GM23248 (cell line): ENCODE data around the gene SNRNP35. TPM values are rescaled to one million over a fixed set of nuclear protein-coding genes. Genes with fewer than 3 reads are reported as not detected.
"Not testable (repeated sequence)": the region's sequence is repeated elsewhere in the genome, so short reads cannot be mapped to it uniquely, and the experiment has no call there.

Source experiments
- DNase-seq: peaks from one replicate; pipeline ENCODE4 v3.0.0-alpha.2; 2015
- H2AFZ ChIP-seq: fragments of 200-600 bp; sonication (generic); 2 replicates; pipeline ENCODE4 v1.6.1; 2016; ENCODE audit warnings: antibody characterized with exemption
- H3F3A ChIP-seq: fragments of 200-600 bp; sonication (generic); 2 replicates; pipeline ENCODE4 v1.6.1; 2016; ENCODE audit warnings: mild to moderate bottlenecking, antibody characterized with exemption, mixed run types; ENCODE audit not compliant: insufficient read depth
- H3K27ac ChIP-seq: fragments of 200-600 bp; sonication (generic); 2 replicates; pipeline ENCODE4 v1.5.1; 2016; ENCODE audit warnings: mild to moderate bottlenecking
- H3K27me3 ChIP-seq: fragments of 200-600 bp; sonication (generic); replicated peaks from 2 replicates; pipeline ENCODE4 v1.6.1; 2016; ENCODE audit warnings: mild to moderate bottlenecking; ENCODE audit not compliant: insufficient read depth
- H3K36me3 ChIP-seq: fragments of 200-600 bp; sonication (generic); 2 replicates; pipeline ENCODE4 v1.6.1; 2016; ENCODE audit warnings: low read depth, mild to moderate bottlenecking
- H3K4me1 ChIP-seq: fragments of 200-600 bp; sonication (generic); 2 replicates; pipeline ENCODE4 v1.6.1; 2016; ENCODE audit warnings: mild to moderate bottlenecking; ENCODE audit not compliant: insufficient read depth
- H3K4me2 ChIP-seq: fragments of 200-600 bp; sonication (generic); one replicate; pipeline ENCODE4 v1.6.1; 2016; ENCODE audit warnings: mild to moderate bottlenecking; ENCODE audit not compliant: unreplicated experiment
- H3K4me3 ChIP-seq: fragments of 200-600 bp; sonication (generic); 2 replicates; pipeline ENCODE4 v1.5.1; 2016; ENCODE audit warnings: mild to moderate bottlenecking
- H3K79me2 ChIP-seq: fragments of 200-600 bp; sonication (generic); 2 replicates; pipeline ENCODE4 v1.6.1; 2016; ENCODE audit warnings: mild to moderate bottlenecking; ENCODE audit not compliant: insufficient read depth
- H3K9ac ChIP-seq: fragments of 200-600 bp; sonication (generic); 2 replicates; pipeline ENCODE4 v1.6.1; 2016; ENCODE audit warnings: mild to moderate bottlenecking
- H3K9me2 ChIP-seq: fragments of 200-600 bp; sonication (generic); 2 replicates; pipeline ENCODE4 v1.6.1; 2016; ENCODE audit warnings: mixed run types, mild to moderate bottlenecking, moderate library complexity; ENCODE audit not compliant: insufficient read depth
- H3K9me3 ChIP-seq: fragments of 200-600 bp; sonication (generic); one replicate; pipeline ENCODE4 v1.6.1; 2017; ENCODE audit warnings: low read depth
- H4K20me1 ChIP-seq: fragments of 200-600 bp; sonication (generic); 2 replicates; pipeline ENCODE4 v1.6.0; 2016; ENCODE audit not compliant: insufficient read depth
- EZH2 ChIP-seq: fragments of 200-600 bp; sonication (generic); IDR thresholded peaks from 2 replicates; pipeline ENCODE4 v1.6.1; 2018; ENCODE audit warnings: antibody characterized with exemption, mild to moderate bottlenecking; ENCODE audit not compliant: insufficient read depth, poor library complexity, severe bottlenecking
- EZH2phosphoT487 ChIP-seq: fragments of 200-600 bp; sonication (generic); IDR thresholded peaks from 2 replicates; pipeline ENCODE4 v1.6.1; 2018; ENCODE audit warnings: antibody characterized with exemption, moderate library complexity, mild to moderate bottlenecking, low read depth; ENCODE audit not compliant: insufficient read depth
- WGBS, 2 experiments: methylation state at CpG; one replicate each; pipeline ENCODE4 v1.1.6; 2015 to 2017; ENCODE audit warnings: low lambda C conversion rate in 2 of 2, low coverage in 1 of 2; ENCODE audit errors: missing lambda C conversion rate in 2 of 2; 5-methylcytosine and 5-hydroxymethylcytosine counted together
- in situ Hi-C: fragments of 300-500 bp; cut with MboI; formaldehyde crosslinking; loops from 2 replicates; pipeline ENCODE4 v1.15.0; 2020
- polyA plus RNA-seq: library from polyadenylated mRNA; unstranded; fragments of >200 nt; fragmentation: Nextera tagmentation; extraction: Ambion mirVana; gene quantifications from 2 replicates; pipeline ENCODE4 v1.2.1, GENCODE V29; 2016
- small RNA-seq: library from RNA; depleted of rRNA; stranded (forward); fragments of <200 nt; gene quantifications from one replicate; pipeline ENCODE3, GENCODE V24; 2014; ENCODE audit warnings: low read depth, low replicate concordance
- total RNA-seq: library from RNA; depleted of rRNA; stranded (reverse); fragments of >200 nt; shearing (Covaris generic); gene quantifications from 2 replicates; pipeline ENCODE4 v1.2.3, GENCODE V29; 2014; rRNA removed

The SNRNP35 gene
- total and polyA plus RNA-seq, 2 experiments from 2014 or later = 9.8 to 17.6 TPM

- Histone ChIP-seq H3K4me1 (peaks cover 3% of the 10 kb centered on the region), H2AFZ (no peak overlapping the region), H3F3A (no peaks in the 10 kb centered on the region; the same call in 1 of the 2 replicates), H4K20me1 (no peaks in the 10 kb centered on the region), H3K79me2 (peaks cover 3% of the 10 kb centered on the region; the same call in 1 of the 2 replicates), H3K36me3 (peaks cover 25% of the 10 kb centered on the region), H3K27ac (no peak overlapping the region), H3K27me3 (no peaks in the 10 kb centered on the region), H3K9me2 (no peaks in the 10 kb centered on the region), H3K9ac (no peak overlapping the region), H3K9me3 (no peaks in the 10 kb centered on the region), H3K4me3 (no peak overlapping the region), H3K4me2 (no peak overlapping the region)
- in situ Hi-C loops = no loop called here
- 91 to 92% methylated on average over 13 of the region's 13 CpGs for WGBS, 2 experiments
- TF ChIP-seq EZH2 (no peak), EZH2phosphoT487 (no peak)
- no peak for DNase-seq
Measured at GRCh38 chr12:123513805-123514204, 55.9 kb downstream of the SNRNP35 start.

- peaks cover 25% of the 10 kb centered on the region for H3K36me3 ChIP-seq
- not testable (repeated sequence) for H3K27me3 ChIP-seq
Measured at GRCh38 chr12:123514582-123515221, 56.8 kb downstream of the SNRNP35 start.

GRCh38 chr12:123516216-123516780 lies 58.4 kb downstream of the SNRNP35 start:
- H2AFZ ChIP-seq = no peak overlapping the region
- no peaks in the 10 kb centered on the region for H3K9me2 ChIP-seq
- H3K9me3 ChIP-seq = no peaks in the 10 kb centered on the region
- H3K4me1 ChIP-seq = peaks cover 16% of the 10 kb centered on the region
- peaks cover 4% of the 10 kb centered on the region; the same call in 1 of the 2 replicates for H3K79me2 ChIP-seq
- peaks cover 3% of the 10 kb centered on the region for H3F3A ChIP-seq
- no peak overlapping the region for H3K27ac ChIP-seq
- in situ Hi-C loops = no loop called here
- WGBS, 2 experiments = 84 to 85% methylated on average over 11 of the region's 11 CpGs
- no peaks in the 10 kb centered on the region for H3K27me3 ChIP-seq
- no peak overlapping the region for H3K4me3 ChIP-seq
- TF ChIP-seq EZH2phosphoT487 (no peak), EZH2 (no peak)
- H3K9ac ChIP-seq = no peak overlapping the region
- H4K20me1 ChIP-seq = no peaks in the 10 kb centered on the region; the same call in 1 of the 2 replicates
- H3K36me3 ChIP-seq = peaks cover 25% of the 10 kb centered on the region
- H3K4me2 ChIP-seq = no peak overlapping the region
- DNase-seq = no peak

More at GRCh38 chr12:123514582-123515221, 56.8 kb downstream of the SNRNP35 start:
- H4K20me1 ChIP-seq, in situ Hi-C loops, H3K27ac ChIP-seq, H3K4me2 ChIP-seq, DNase-seq, H3K79me2 ChIP-seq, H3K4me3 ChIP-seq, H2AFZ ChIP-seq, H3K9ac ChIP-seq, H3K9me3 ChIP-seq, H3F3A ChIP-seq, H3K9me2 ChIP-seq: not testable (repeated sequence)
- 96 to 100% methylated on average over 1 of the region's 1 CpG for WGBS, 2 experiments
- peaks cover 12% of the 10 kb centered on the region for H3K4me1 ChIP-seq

Small RNA genes lying within 50 kb of the gene (small RNA-seq; reads per million reads assigned to genes)
- not detected for gene AC145423.2

Other genes starting within 250 kb of the SNRNP35 start
- 26.6 and 51.6 TPM in 2 replicates for gene MPHOSPH9, start 225.0 kb upstream of the SNRNP35 start, total RNA-seq
- 11.3 and 18.0 TPM in 2 replicates for gene MPHOSPH9, start 225.0 kb upstream of the SNRNP35 start, polyA plus RNA-seq
- 3.7 and 7.5 TPM in 2 replicates for gene MTRFR, start 224.7 kb upstream of the SNRNP35 start, total RNA-seq
- 21.3 and 22.9 TPM in 2 replicates for gene MTRFR, start 224.7 kb upstream of the SNRNP35 start, polyA plus RNA-seq
- gene CDK2AP1, start 186.3 kb upstream of the SNRNP35 start, total RNA-seq = 425 and 481 TPM in 2 replicates
- 91.0 and 95.0 TPM in 2 replicates for gene CDK2AP1, start 186.3 kb upstream of the SNRNP35 start, polyA plus RNA-seq
- gene SBNO1, start 93.3 kb upstream of the SNRNP35 start, total RNA-seq = 17.6 and 19.1 TPM in 2 replicates
- 22.4 and 23.6 TPM in 2 replicates for gene SBNO1, start 93.3 kb upstream of the SNRNP35 start, polyA plus RNA-seq
- gene KMT5A, start 74.0 kb upstream of the SNRNP35 start, total RNA-seq = 53.6 and 78.6 TPM in 2 replicates
- gene KMT5A, start 74.0 kb upstream of the SNRNP35 start, polyA plus RNA-seq = 20.6 and 21.3 TPM in 2 replicates
- gene RILPL2, start 21.5 kb upstream of the SNRNP35 start, total RNA-seq = 2.5 and 2.8 TPM in 2 replicates
- gene RILPL2, start 21.5 kb upstream of the SNRNP35 start, polyA plus RNA-seq = 4.1 and 4.4 TPM in 2 replicates
- gene RILPL1, start 75.6 kb downstream of the SNRNP35 start, total RNA-seq = 16.6 and 29.8 TPM in 2 replicates
- gene RILPL1, start 75.6 kb downstream of the SNRNP35 start, polyA plus RNA-seq = 2.9 and 3.6 TPM in 2 replicates
- gene TMED2, start 126.4 kb downstream of the SNRNP35 start, total RNA-seq = 440 and 494 TPM in 2 replicates
- gene TMED2, start 126.4 kb downstream of the SNRNP35 start, polyA plus RNA-seq = 560 and 574 TPM in 2 replicates
- 10.5 and 20.4 TPM in 2 replicates for gene DDX55, start 144.0 kb downstream of the SNRNP35 start, total RNA-seq
- gene DDX55, start 144.0 kb downstream of the SNRNP35 start, polyA plus RNA-seq = 13.6 and 16.5 TPM in 2 replicates
- 88.0 and 108 TPM in 2 replicates for gene EIF2B1, start 175.5 kb downstream of the SNRNP35 start, total RNA-seq
- 63.3 and 63.5 TPM in 2 replicates for gene EIF2B1, start 175.5 kb downstream of the SNRNP35 start, polyA plus RNA-seq
- 38.7 and 54.5 TPM in 2 replicates for gene GTF2H3, start 175.7 kb downstream of the SNRNP35 start, total RNA-seq
- gene GTF2H3, start 175.7 kb downstream of the SNRNP35 start, polyA plus RNA-seq = 24.2 and 25.8 TPM in 2 replicates
- 9.3 and 13.3 TPM in 2 replicates for gene TCTN2, start 213.0 kb downstream of the SNRNP35 start, total RNA-seq
- 4.4 and 5.0 TPM in 2 replicates for gene TCTN2, start 213.0 kb downstream of the SNRNP35 start, polyA plus RNA-seq